Stomach (tissue), 4 donors: ENCODE data around the gene UNC79.
A peak's percentile ranks its signal among the peaks of the same experiment; 100 is the strongest.

Experiments used
- CTCF ChIP-seq, 7 experiments: fragments of 450-650 bp in 4 of 7; fragments of 200-600 bp in 3 of 7; sonication (generic) in 3 of 7; IDR thresholded peaks; one replicate each; pipeline ENCODE4 v1.5.1; 2016 to 2019; ENCODE audit warnings: antibody characterized with exemption in 7 of 7, control low read depth in 2 of 7, mild to moderate bottlenecking in 1 of 7
- EP300 ChIP-seq: sonication (generic); formaldehyde crosslinking; IDR thresholded peaks from one replicate; pipeline ENCODE4 v1.6.1; 2017; ENCODE audit warnings: antibody characterized with exemption

GRCh38 chr14:93655078-93655750 lies 224.5 kb downstream of the UNC79 start:
- TF ChIP-seq CTCF (IDR thresholded peaks at IDR 0.05), result peak in 4 of 7 experiments; percentile 24 to 61 (median 54)
- TF ChIP-seq EP300, result no peak
